Measurements from ENCODE around the gene PSMG3.

PSMG3 gene

DNA sequence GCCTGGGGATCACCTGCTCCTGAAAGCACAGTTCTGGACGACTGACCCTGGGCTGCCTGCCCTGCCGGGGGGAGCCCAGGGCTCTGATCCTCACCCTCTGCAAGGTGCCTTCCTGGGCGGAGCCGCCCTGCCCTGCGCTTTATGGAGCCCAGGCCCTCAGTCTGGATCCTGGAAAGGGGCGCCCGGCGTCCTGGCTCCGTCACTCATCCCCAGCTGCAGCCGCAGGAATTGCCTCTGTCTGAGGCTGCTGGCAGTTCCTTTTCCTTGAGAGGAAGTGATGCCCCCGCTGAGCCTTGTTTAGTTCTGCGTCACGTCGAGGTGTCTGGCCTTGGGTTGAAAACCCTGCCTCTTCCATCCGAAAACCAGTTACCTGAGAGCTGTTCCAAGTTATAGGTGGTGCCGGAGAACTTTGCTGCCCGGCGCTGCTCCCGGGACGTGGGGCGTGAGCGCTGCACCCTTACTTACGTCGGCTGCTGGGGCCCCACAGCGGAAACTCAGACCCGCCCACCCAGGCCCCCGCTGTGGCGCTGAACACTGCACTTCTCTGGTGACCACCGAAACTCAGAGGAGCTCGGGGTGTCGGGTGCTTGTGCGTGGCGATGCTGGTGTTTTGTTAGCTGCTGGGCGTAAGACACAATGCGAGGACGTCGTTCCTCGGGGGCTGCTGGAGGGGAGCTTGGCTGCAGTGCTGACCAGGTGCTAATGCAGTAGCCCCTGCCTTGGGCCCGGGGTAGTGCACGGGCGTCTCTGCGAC, 34.0 kb downstream of the PSMG3 start:
- peaks cover 45% of the 10 kb centered on the region for H3K4me1 ChIP-seq (ENCODE audit: insufficient read depth, low read length)
- no peaks in the 10 kb centered on the region for H3K9me3 ChIP-seq (ENCODE audit: control insufficient read depth, insufficient read depth, low read length)
- no peaks in the 10 kb centered on the region; the same call in 1 of the 2 replicates for H3K36me3 ChIP-seq (ENCODE audit: insufficient read depth, low read length)
- H3K9ac ChIP-seq (ENCODE audit: low read depth, low read length) = no peak overlapping the region

- Histone ChIP-seq H3K9me3 (ENCODE audit: control insufficient read depth, insufficient read depth, low read length) (no peaks in the 10 kb centered on the region), H3K9ac (ENCODE audit: low read depth, low read length) (no peak overlapping the region), H3K4me1 (ENCODE audit: insufficient read depth, low read length) (peaks cover 45% of the 10 kb centered on the region), H3K36me3 (ENCODE audit: insufficient read depth, low read length) (no peaks in the 10 kb centered on the region; the same call in 1 of the 2 replicates)
Observed at GRCh38 chr7:1535100-1535458, 34.8 kb downstream of the PSMG3 start.

DNA sequence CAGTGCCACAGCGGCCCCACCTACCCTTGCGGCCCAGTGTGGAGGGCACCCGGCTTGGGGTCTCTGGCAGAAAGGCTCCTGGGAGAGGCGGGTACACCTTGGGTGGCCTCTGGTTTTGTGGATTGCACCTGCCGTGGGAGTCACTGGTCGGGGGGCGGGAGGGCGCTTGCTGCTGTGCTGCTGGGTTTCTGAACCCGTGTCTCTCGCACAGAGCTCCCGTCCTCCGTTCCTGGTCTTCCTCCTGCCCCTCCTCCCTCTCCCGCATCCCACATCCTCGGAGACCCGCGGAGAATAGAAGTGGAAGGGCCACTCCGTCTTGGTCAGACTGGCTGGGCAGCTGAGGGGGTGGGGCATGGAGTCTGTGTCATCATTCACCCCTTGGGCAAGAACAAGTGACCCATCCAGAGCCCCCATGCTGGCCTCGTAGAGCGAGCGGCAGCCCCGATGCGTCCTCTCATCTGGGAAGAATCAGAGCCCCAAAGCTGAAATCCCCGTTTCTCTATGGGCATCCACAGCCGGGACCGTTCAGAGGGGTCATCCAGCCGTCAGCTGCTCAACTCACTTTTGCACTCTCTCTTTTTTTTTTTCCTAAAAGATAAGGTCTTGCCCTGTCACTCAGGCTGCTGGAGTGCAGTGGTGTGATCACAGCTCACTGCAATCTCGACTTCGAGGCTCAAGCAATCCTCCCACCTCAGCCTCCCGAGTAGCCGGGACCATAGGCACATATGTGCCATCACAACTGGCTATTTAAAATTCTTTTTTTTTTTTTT, 35.3 kb downstream of the PSMG3 start:
- H3K4me1 ChIP-seq (ENCODE audit: insufficient read depth, low read length) = peaks cover 45% of the 10 kb centered on the region
- H3K36me3 ChIP-seq (ENCODE audit: insufficient read depth, low read length) = no peaks in the 10 kb centered on the region; the same call in 1 of the 2 replicates
- H3K9ac ChIP-seq (ENCODE audit: low read depth, low read length) = no peak overlapping the region
- no peaks in the 10 kb centered on the region for H3K9me3 ChIP-seq (ENCODE audit: control insufficient read depth, insufficient read depth, low read length)

DNA sequence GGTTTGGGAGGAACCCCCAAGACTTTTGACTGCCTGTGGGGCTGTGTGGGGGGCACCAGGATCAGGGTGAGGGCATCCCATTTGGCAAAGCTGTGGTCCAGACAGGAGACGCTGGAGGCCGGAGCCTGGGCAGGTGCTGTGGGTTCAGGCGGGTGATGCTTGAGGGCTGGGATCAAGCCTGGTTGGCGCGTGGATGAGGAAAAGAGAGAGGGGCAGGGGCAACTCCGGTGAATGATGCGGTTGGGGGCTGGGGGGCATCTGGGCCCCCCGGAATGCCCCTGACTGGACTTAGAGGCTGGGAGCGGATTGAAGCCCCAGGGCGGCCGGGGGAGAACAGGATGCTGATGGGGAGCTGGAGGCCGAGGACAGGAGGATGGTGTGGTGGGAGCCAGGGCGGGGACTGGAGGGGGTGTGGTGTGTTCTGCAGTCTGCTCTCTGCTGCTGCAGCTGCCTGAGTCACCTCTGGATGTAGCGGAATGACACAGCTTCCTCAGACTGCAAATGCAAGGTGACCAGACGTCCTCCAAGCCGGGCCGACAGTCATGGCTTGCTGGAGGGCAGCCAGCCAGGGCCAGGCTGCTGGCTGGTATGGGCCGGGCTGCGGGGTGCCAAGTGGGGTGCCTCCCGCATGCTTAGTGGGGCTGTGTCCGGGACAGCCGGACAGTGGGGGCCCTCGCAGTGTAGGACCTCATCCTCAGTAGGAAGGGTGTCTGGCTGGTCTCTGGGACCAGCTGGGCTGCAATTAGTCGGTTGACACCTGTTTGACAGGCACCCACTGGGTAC, 36.1 kb downstream of the PSMG3 start:
- H3K36me3 ChIP-seq (ENCODE audit: insufficient read depth, low read length) = no peaks in the 10 kb centered on the region; the same call in 1 of the 2 replicates
- H3K4me1 ChIP-seq (ENCODE audit: insufficient read depth, low read length) = peaks cover 45% of the 10 kb centered on the region
- no peak overlapping the region for H3K9ac ChIP-seq (ENCODE audit: low read depth, low read length)
- no peaks in the 10 kb centered on the region for H3K9me3 ChIP-seq (ENCODE audit: control insufficient read depth, insufficient read depth, low read length)

DNA sequence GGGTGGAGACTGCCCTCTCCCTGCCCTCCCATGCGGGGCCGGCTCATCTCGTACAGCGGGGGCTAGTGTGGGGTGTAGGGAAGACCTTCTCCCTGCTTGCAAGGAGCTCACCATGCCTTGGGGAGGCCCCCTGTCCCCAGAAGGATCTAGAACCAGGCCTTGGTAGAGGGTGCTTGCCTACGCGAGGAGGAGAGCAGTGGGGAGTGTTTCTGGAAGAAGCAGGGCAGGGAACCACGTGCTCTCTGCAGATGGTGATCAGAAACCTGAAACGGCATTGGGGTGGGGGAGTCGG, 36.6 kb downstream of the PSMG3 start:
- H3K9ac ChIP-seq (ENCODE audit: low read depth, low read length) = no peak overlapping the region

GRCh38 chr7:1532456-1533254, 37.2 kb downstream of the PSMG3 start:
- H3K36me3 ChIP-seq (ENCODE audit: insufficient read depth, low read length) = no peaks in the 10 kb centered on the region; the same call in 1 of the 2 replicates
- H3K9me3 ChIP-seq (ENCODE audit: control insufficient read depth, insufficient read depth, low read length) = no peaks in the 10 kb centered on the region
- peaks cover 42% of the 10 kb centered on the region for H3K4me1 ChIP-seq (ENCODE audit: insufficient read depth, low read length)
- H3K9ac ChIP-seq (ENCODE audit: low read depth, low read length) = peak overlapping the region; percentile 56

More for the DNA sequence above, 36.6 kb downstream of the PSMG3 start:
- no peaks in the 10 kb centered on the region for H3K9me3 ChIP-seq (ENCODE audit: control insufficient read depth, insufficient read depth, low read length)
- H3K36me3 ChIP-seq (ENCODE audit: insufficient read depth, low read length) = no peaks in the 10 kb centered on the region; the same call in 1 of the 2 replicates
- peaks cover 45% of the 10 kb centered on the region for H3K4me1 ChIP-seq (ENCODE audit: insufficient read depth, low read length)

DNA sequence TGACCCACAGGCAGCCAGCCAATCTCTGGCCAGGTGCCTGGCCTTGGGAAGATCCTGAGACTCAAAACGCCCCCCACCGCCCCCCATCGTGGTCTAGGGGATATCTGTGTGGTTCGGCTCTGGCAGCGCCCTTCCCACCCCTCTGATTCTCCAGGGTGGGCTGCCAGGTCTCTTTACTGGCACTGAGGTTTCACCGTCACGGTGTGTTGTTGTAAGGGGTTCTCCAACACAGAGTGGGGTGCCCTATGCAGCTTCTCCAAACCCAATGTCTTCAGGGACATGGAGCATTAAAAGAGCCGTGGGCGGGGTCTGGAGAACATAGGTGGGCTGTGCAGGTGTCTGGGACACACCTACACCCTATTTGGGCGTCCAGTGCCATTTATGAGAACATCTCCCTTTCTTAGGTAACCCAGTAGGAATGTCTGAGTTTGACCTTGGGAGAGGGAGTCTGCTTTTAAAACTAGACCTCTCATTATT, 37.8 kb downstream of the PSMG3 start:
- peaks cover 37% of the 10 kb centered on the region for H3K4me1 ChIP-seq (ENCODE audit: insufficient read depth, low read length)
- no peaks in the 10 kb centered on the region; the same call in 1 of the 2 replicates for H3K36me3 ChIP-seq (ENCODE audit: insufficient read depth, low read length)
- peak overlapping the region; percentile 56; the same call in 1 of the 2 replicates for H3K9ac ChIP-seq (ENCODE audit: low read depth, low read length)
- H3K9me3 ChIP-seq (ENCODE audit: control insufficient read depth, insufficient read depth, low read length) = no peaks in the 10 kb centered on the region

DNA sequence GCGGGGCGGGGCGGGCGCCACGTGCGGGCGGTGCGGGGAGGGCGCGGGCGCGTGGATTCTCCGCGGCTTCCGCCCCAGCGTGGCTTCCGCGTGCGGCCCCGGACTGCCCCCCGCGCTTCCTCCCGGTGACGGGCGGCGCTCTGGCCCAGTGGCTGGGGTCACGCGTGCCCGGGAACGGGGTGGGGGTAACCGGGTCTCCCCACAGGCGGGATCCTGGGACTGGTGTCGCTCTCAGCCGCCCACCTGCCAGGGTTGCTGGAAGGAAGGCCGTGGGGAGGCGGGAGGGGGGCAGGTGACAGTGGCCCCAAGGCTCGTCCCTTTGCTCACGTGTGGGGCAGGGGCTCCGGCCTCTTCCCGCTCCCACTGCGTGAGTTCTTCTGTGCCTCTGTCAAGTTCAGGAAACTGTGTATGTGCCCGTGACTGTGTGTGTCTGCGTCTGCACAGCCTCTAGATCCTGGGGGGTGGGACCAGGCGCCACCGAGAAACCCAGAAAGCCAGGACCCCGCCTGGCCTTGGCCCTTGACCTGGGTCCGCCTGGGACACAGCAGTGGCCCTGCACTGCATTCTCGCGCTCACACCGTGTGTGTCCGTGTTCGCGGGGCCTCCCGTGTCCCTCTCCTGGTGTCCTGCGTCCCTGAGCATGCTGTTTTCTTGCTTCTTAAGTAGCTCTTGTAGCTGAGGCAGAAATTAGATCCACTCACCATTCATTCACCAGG, 38.4 kb downstream of the PSMG3 start:
- H3K9ac ChIP-seq (ENCODE audit: low read depth, low read length) = peak overlapping the region; percentile 56
- H3K4me1 ChIP-seq (ENCODE audit: insufficient read depth, low read length) = peaks cover 37% of the 10 kb centered on the region
- H3K9me3 ChIP-seq (ENCODE audit: control insufficient read depth, insufficient read depth, low read length) = no peaks in the 10 kb centered on the region
- H3K36me3 ChIP-seq (ENCODE audit: insufficient read depth, low read length) = no peaks in the 10 kb centered on the region; the same call in 1 of the 2 replicates

DNA sequence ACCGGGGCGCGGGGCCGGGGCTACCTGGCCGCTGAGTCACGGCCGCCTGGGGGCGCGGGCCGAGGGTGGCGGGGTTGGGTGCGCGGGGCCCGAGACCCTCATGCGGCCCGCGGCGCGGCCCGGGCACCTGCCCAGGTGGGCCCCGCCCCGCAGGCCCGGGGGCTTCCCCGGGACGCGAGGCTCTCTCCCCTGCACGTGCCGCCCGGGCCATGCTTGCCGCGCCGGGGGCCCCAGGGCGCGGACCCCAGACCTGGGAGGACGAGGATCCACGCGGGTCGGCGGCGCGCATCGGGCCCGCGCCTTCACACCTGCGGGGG, 38.9 kb downstream of the PSMG3 start:
- H3K4me1 ChIP-seq (ENCODE audit: insufficient read depth, low read length) = peaks cover 34% of the 10 kb centered on the region; the same call in 1 of the 2 replicates

DNA sequence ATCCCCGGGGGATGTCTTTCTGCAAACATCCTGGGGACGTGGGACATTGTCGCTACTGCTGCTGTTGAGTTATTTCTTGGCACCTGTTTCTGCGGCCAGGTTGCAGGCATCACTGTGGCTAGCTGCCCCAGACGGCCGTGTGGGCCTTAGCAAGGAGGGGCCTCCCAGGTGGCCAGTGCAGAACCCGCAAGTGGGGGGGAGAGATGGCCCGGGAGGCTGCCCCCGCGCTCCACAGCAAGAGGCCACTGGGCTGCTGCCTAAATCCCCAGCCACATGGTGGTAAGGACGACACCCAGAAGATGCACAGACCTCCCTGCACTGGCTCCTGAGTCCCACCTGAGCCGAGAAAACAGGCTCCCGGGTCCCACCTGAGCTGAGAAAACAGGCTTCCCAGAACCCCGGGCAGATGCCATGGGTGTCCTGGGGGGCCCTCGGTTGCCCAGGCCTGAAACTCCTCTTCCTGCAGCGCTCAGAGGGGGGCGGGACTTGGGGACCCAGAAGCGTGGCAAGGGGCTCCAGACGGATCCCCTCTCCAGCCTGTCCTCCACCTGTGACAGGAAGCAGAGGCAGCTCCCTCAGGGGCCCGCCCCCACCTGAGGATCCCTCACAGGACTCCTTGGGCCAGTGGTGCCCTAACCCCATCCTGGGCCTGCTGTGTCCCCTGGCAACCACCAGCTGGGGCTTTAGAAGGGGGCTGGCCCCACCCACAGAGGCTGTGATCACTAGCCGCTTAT, 40.3 kb downstream of the PSMG3 start:
- H3K9ac ChIP-seq (ENCODE audit: low read depth, low read length) = no peak overlapping the region; the same call in 1 of the 2 replicates

More for the DNA sequence above, 38.9 kb downstream of the PSMG3 start:
- Histone ChIP-seq H3K36me3 (ENCODE audit: insufficient read depth, low read length) (no peaks in the 10 kb centered on the region), H3K9ac (ENCODE audit: low read depth, low read length) (peak overlapping the region; percentile 56; the same call in 1 of the 2 replicates), H3K9me3 (ENCODE audit: control insufficient read depth, insufficient read depth, low read length) (no peaks in the 10 kb centered on the region)

GRCh38 chr7:1526271-1526754, 43.5 kb downstream of the PSMG3 start:
- Histone ChIP-seq H3K9me3 (ENCODE audit: control insufficient read depth, insufficient read depth, low read length) (no peaks in the 10 kb centered on the region), H3K4me1 (ENCODE audit: insufficient read depth, low read length) (peaks cover 15% of the 10 kb centered on the region; the same call in 1 of the 2 replicates), H3K36me3 (ENCODE audit: insufficient read depth, low read length) (no peaks in the 10 kb centered on the region), H3K9ac (ENCODE audit: low read depth, low read length) (no peak overlapping the region)

More for the DNA sequence above, 40.3 kb downstream of the PSMG3 start:
- Histone ChIP-seq H3K9me3 (ENCODE audit: control insufficient read depth, insufficient read depth, low read length) (no peaks in the 10 kb centered on the region), H3K36me3 (ENCODE audit: insufficient read depth, low read length) (no peaks in the 10 kb centered on the region), H3K4me1 (ENCODE audit: insufficient read depth, low read length) (peaks cover 28% of the 10 kb centered on the region; the same call in 1 of the 2 replicates)

- Histone ChIP-seq H3K4me1 (ENCODE audit: insufficient read depth, low read length) (peaks cover 15% of the 10 kb centered on the region; the same call in 1 of the 2 replicates), H3K9me3 (ENCODE audit: control insufficient read depth, insufficient read depth, low read length) (no peaks in the 10 kb centered on the region)
Observed at GRCh38 chr7:1525409-1525808, 44.4 kb downstream of the PSMG3 start.

More at GRCh38 chr7:1525409-1525808, 44.4 kb downstream of the PSMG3 start:
- H3K36me3 ChIP-seq (ENCODE audit: insufficient read depth, low read length) = no peaks in the 10 kb centered on the region
- H3K9ac ChIP-seq (ENCODE audit: low read depth, low read length) = no peak overlapping the region
